HG02840 (cell line): ENCODE data around the gene TFAP2E.

Source experiments
- ATAC-seq: cut with Tn5 transposase; IDR thresholded peaks from one replicate; pipeline ENCODE4 v1.9.1; 2021; ENCODE audit warnings: mild to moderate bottlenecking, moderate library complexity, moderate number of reproducible peaks; ENCODE audit not compliant: unreplicated experiment, low FRiP score

TFAP2E gene

DNA sequence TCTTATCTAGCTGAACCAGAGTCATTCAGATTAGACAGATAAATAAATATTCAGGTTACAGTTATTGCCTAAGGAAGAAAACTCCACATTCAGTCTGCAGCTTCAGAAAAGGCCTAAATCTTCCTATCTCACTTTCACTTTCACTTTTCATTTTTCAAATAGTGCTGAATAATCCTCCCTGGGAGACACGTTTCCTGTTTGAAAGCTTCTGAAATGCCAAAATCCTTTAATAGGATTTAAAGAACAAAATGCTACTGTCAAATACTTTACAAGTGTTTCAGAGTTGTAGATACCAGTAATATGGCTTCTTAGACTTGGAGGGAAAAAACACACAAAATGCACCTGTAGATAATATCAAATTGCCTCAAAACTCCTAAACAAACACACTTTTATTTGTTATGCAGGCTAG lies 64.3 kb downstream of the TFAP2E start:
- no peak for ATAC-seq

DNA sequence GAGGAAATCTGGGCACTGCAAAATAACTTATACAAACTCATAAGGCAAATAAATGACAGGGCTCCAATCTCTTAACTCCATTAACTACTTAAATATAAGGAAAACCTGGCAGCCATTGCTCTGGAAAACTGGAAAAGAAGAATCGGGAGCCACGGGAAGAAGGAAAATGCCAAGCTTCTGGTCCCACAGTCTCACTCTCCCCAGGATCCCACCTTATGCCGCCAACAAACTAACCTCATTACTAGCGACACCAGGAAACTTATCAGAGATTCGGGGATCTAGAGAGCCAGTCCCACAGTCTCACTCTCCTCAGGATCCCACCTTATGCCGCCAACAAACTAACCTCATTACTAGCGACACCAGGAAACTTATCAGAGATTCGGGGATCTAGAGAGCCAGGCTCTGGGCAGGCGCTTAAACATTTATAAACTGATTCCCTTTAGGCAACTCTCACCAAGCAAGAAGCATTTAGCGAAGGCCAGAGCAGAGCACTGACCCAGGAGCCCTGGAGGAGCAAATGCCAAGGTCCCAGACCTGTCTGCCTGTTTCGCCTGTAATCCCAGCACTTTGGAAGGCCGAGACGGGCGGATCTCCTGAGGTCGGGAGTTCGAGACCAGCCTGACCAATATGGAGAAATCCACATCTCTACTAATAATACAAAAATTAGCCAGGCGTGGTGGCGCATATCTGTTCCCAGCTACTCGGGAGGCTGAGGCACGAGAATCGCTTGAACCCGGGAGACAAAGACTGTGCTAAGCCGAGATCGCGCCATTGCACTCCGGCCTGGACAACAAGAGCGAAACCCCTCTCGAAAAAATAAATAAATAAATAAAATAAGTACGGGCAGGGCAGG lies 67.5 kb downstream of the TFAP2E start:
- no peak for ATAC-seq

DNA sequence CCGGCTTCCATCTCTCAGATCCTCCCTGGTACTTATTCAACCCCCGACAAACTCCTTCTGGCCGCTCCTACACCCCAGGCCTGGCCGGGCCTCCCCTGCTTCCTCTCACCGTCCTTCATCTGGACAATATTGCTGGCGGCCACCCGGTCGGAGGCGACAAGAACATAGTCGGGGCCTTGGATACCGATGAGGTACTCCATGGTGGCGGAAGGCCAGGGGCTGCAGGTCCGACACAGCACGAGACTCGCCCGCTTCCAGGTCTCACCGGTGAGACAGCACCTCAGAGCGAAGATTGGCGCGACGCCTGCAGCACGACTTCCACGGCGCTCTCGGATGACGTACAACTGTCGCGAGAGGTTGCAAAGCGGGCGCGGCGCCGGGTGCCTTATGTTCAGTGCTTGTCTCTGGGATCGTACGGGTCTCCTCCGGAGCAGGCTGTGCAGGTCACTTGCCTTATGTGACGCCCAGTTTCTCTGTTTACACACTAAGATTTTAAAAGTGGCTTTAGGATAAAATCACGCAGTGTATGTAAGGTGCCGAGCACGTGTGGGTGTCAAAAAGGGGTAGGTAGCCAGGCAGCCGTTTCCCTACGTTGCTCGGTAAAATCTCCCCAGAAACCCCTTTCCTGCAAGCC lies 68.2 kb downstream of the TFAP2E start, which contains the start of gene PSMB2:
PSMB2 (minus strand) TSS at position 294 of the 634 bp plus-strand sequence; CDS start at position 200, 94 bp downstream.
- ATAC-seq: peak; percentile 84

DNA sequence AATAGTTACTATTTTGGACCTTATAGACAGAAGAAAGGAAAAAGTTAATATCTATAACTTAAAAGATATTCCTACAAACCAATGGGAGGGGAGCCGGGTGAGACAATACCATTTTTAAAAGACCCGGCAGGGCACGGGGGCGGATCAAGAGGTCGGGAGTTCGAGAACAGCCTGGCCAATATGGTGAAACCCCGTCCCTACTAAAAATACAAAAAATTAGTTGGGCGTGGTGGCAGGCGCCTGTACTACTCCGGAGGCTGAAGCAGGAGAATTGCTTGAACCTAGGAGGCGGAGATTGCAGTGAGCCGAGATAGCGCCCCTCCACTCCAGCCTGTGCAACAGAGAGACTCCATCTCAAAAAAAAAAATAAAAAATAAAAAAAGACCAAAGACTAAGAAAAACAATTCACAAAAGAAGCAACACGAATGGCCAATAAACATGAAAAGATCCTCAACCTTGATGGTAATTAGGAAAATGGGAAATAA lies 69.4 kb downstream of the TFAP2E start:
- no peak for ATAC-seq

DNA sequence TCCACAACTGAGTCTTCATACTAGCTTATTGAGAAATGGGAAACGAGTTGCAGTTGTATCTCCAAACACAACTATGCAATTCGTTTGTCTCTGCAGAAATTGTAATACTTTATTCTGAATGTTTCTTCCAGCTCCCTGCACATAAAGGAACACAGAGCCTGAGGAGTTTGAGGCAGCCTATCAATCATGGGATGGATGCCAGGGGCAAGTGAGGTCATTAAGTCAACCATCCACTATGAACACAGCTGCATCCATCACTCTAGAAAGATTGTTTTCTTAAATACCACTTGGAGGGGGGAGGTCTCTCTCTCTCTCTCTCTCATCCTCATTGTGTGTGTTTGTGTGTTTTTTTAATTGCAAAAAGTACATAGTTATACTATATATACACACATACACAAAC lies 71.1 kb downstream of the TFAP2E start:
- ATAC-seq: no peak
